H1 (cell line): Measurements from ENCODE around the gene MTX2. TPM values are rescaled to one million over a fixed set of nuclear protein-coding genes. Genes with fewer than 3 reads are reported as not detected.

Experiments
- CTCF ChIA-PET: fragments of 300-600 bp; sonication (Branson Sonifier 250); formaldehyde crosslinking; loops from one replicate; lab custom pipeline; 2021; ENCODE audit not compliant: partially characterized antibody; lab: Charles Lee
- POLR2A ChIA-PET: fragments of 300-600 bp; sonication (Branson Sonifier 250); formaldehyde crosslinking; loops from one replicate; lab custom pipeline; 2021; ENCODE audit warnings: inconsistent platforms; ENCODE audit not compliant: partially characterized antibody; lab: Charles Lee
- DNase-seq, 2 experiments: peaks; one replicate each; pipeline versions ENCODE4 v3.0.0 to v3.0.0-alpha.2; 2010 to 2022; ENCODE audit warnings: low spot score in 2 of 2, low read depth in 1 of 2, mixed read lengths in 1 of 2
- FAIRE-seq: peaks from 2 replicates; lab custom pipeline; 2011; peaks lifted over from hg19 to GRCh38; lab: Jason Lieb, UNC
- H2AFZ ChIP-seq: 2 replicates; pipeline ENCODE4 v1.8.1; 2012; ENCODE audit warnings: low read length, inconsistent platforms
- H2AK5ac ChIP-seq: 2 replicates; pipeline ENCODE4 v1.6.1; 2013; ENCODE audit warnings: low read depth, low read length
- H2BK120ac ChIP-seq: replicated peaks from 2 replicates; pipeline ENCODE3; 2013; ENCODE audit warnings: low read depth, low read length, inconsistent platforms
- H2BK12ac ChIP-seq: 2 replicates; pipeline ENCODE4 v1.6.1; 2013; ENCODE audit warnings: low read depth, low read length
- H2BK15ac ChIP-seq: 2 replicates; pipeline ENCODE4 v1.6.1; 2013; ENCODE audit warnings: low read length
- H2BK20ac ChIP-seq: 2 replicates; pipeline ENCODE4 v1.6.1; 2013; ENCODE audit warnings: low read length
- H2BK5ac ChIP-seq: 2 replicates; pipeline ENCODE4 v1.6.1; 2013; ENCODE audit warnings: low read depth, low read length
- H3K14ac ChIP-seq: 2 replicates; pipeline ENCODE4 v1.6.1; 2013; ENCODE audit warnings: inconsistent platforms; ENCODE audit not compliant: insufficient read length
- H3K18ac ChIP-seq: 2 replicates; pipeline ENCODE4 v1.6.1; 2013; ENCODE audit warnings: low read length; ENCODE audit errors: extremely low read depth
- H3K23ac ChIP-seq: 2 replicates; pipeline ENCODE4 v1.6.1; 2013; ENCODE audit warnings: inconsistent platforms; ENCODE audit not compliant: insufficient read length
- H3K23me2 ChIP-seq: 2 replicates; pipeline ENCODE4 v1.6.1; 2013; ENCODE audit warnings: low read depth, low read length
- H3K27ac ChIP-seq: 2 replicates; pipeline ENCODE4 v1.6.1; 2011; ENCODE audit warnings: low read depth, low read length, inconsistent platforms
- H3K27me3 ChIP-seq, 4 experiments: replicated peaks in 1 of 4; 1 replicate in 1 of 4; 2 replicates in 3 of 4; pipeline versions ENCODE4 v1.6.1 to v1.8.1; 2011 to 2013; ENCODE audit warnings: low read length in 3 of 4, mild to moderate bottlenecking in 3 of 4, inconsistent platforms in 2 of 4, mixed read lengths in 2 of 4, moderate library complexity in 1 of 4; ENCODE audit not compliant: control insufficient read depth in 3 of 4, insufficient read depth in 3 of 4; ENCODE audit errors: extremely low read depth in 1 of 4
- H3K36me3 ChIP-seq, 4 experiments: 2 replicates each; pipeline versions ENCODE4 v1.6.1 to v1.8.1; 2011 to 2013; ENCODE audit warnings: mild to moderate bottlenecking in 4 of 4, low read length in 3 of 4, moderate library complexity in 2 of 4, control low read depth in 1 of 4, inconsistent platforms in 1 of 4; ENCODE audit not compliant: insufficient read depth in 4 of 4, control insufficient read depth in 2 of 4
- H3K4ac ChIP-seq: replicated peaks from 2 replicates; pipeline ENCODE3; 2013; ENCODE audit warnings: low read length, low read depth, mixed read lengths, inconsistent platforms; ENCODE audit not compliant: insufficient read length
- H3K4me1 ChIP-seq, 4 experiments: replicated peaks in 1 of 4; 1 replicate in 1 of 4; 2 replicates in 3 of 4; pipeline versions ENCODE4 v1.6.1 to v1.8.1; 2011 to 2013; ENCODE audit warnings: low read length in 3 of 4, inconsistent platforms in 2 of 4, mixed read lengths in 1 of 4; ENCODE audit not compliant: insufficient read depth in 4 of 4, control insufficient read depth in 3 of 4
- H3K4me2 ChIP-seq, 2 experiments: 2 replicates each; pipeline versions ENCODE4 v1.6.1 to v1.8.1; 2011 to 2013; ENCODE audit warnings: low read depth in 2 of 2, low read length in 2 of 2, control low read depth in 1 of 2, inconsistent platforms in 1 of 2, mild to moderate bottlenecking in 1 of 2; ENCODE audit not compliant: insufficient read depth in 1 of 2
- H3K4me3 ChIP-seq, 4 experiments: fragments of 200-600, 300-600 bp in 1 of 4; sonication (generic), shearing (Covaris generic), sonication (Bioruptor Twin) in 1 of 4; 2 replicates each; pipeline versions ENCODE4 v1.5.1 to v1.8.1; 2011 to 2016; ENCODE audit warnings: low read length in 4 of 4, low read depth in 3 of 4, control low read depth in 2 of 4, inconsistent platforms in 2 of 4, mild to moderate bottlenecking in 2 of 4, mixed read lengths in 1 of 4, moderate library complexity in 1 of 4; ENCODE audit not compliant: insufficient read depth in 2 of 4; ENCODE audit errors: extremely low read depth in 1 of 4
- H3K56ac ChIP-seq: replicated peaks from 2 replicates; pipeline ENCODE3; 2013; ENCODE audit warnings: low read depth, mild to moderate bottlenecking, mixed read lengths, low read length, inconsistent platforms; ENCODE audit not compliant: insufficient read length
- H3K79me1 ChIP-seq: 2 replicates; pipeline ENCODE4 v1.6.1; 2013; ENCODE audit warnings: low read depth, low read length, control low read depth
- H3K79me2 ChIP-seq, 2 experiments: 2 replicates each; pipeline versions ENCODE4 v1.6.1 to v1.8.1; 2012 to 2013; ENCODE audit warnings: low read length in 2 of 2, mild to moderate bottlenecking in 2 of 2, inconsistent platforms in 1 of 2; ENCODE audit not compliant: insufficient read depth in 2 of 2, control insufficient read depth in 1 of 2
- H3K9ac ChIP-seq, 4 experiments: replicated peaks in 1 of 4; 1 replicate in 1 of 4; 2 replicates in 3 of 4; pipeline versions ENCODE4 v1.6.1 to v1.8.1; 2011 to 2013; ENCODE audit warnings: low read depth in 3 of 4, low read length in 3 of 4, control low read depth in 2 of 4, mild to moderate bottlenecking in 2 of 4, moderate library complexity in 2 of 4, inconsistent platforms in 1 of 4; ENCODE audit errors: extremely low read depth in 1 of 4
- H3K9me3 ChIP-seq, 2 experiments: 2 replicates each; pipeline versions ENCODE4 v1.6.1 to v1.8.1; 2012 to 2013; ENCODE audit warnings: mild to moderate bottlenecking in 2 of 2, moderate library complexity in 2 of 2, control low read depth in 1 of 2, inconsistent platforms in 1 of 2, low read depth in 1 of 2, low read length in 1 of 2, mixed read lengths in 1 of 2; ENCODE audit not compliant: insufficient read depth in 2 of 2
- H4K20me1 ChIP-seq, 2 experiments: replicated peaks in 1 of 2; 2 replicates each; pipeline versions ENCODE3 to v1.8.1; 2011 to 2013; ENCODE audit warnings: inconsistent platforms in 2 of 2, low read length in 2 of 2, mild to moderate bottlenecking in 1 of 2; ENCODE audit not compliant: insufficient read depth in 2 of 2, control insufficient read depth in 1 of 2
- H4K5ac ChIP-seq: 2 replicates; pipeline ENCODE4 v1.6.1; 2013; ENCODE audit warnings: low read length, low read depth, mixed read lengths, inconsistent platforms; ENCODE audit not compliant: insufficient read length
- H4K8ac ChIP-seq: 2 replicates; pipeline ENCODE4 v1.8.0; 2013; ENCODE audit warnings: mild to moderate bottlenecking, moderate library complexity, low read length, inconsistent platforms; ENCODE audit not compliant: insufficient read depth; ENCODE audit errors: extremely low read depth
- H4K91ac ChIP-seq: replicated peaks from 2 replicates; pipeline ENCODE3; 2013; ENCODE audit warnings: low read length, mixed read lengths, inconsistent platforms; ENCODE audit not compliant: insufficient read length
- CHD2 ChIP-seq: IDR thresholded peaks from 2 replicates; pipeline ENCODE4 v1.6.1; 2012; ENCODE audit warnings: low read length, improper control_type of control experiment
- FOSL1 ChIP-seq: IDR thresholded peaks from 2 replicates; pipeline ENCODE4 v1.6.1; 2011; ENCODE audit warnings: mild to moderate bottlenecking, low read depth, low read length, moderate library complexity; ENCODE audit not compliant: insufficient read depth
- GTF2F1 ChIP-seq: IDR thresholded peaks from 2 replicates; pipeline ENCODE4 v1.6.1; 2012; ENCODE audit warnings: low read depth, low read length, improper control_type of control experiment, borderline replicate concordance
- HDAC2 ChIP-seq, 2 experiments: fragments of 300-600 bp in 1 of 2; sonication (generic) in 1 of 2; IDR thresholded peaks; 2 replicates each; pipeline ENCODE4 v1.6.1; 2011 to 2012; ENCODE audit warnings: low read depth in 2 of 2, low read length in 2 of 2, mild to moderate bottlenecking in 2 of 2, moderate library complexity in 2 of 2, borderline replicate concordance in 1 of 2, inconsistent platforms in 1 of 2
- NRF1 ChIP-seq: IDR thresholded peaks from 2 replicates; pipeline ENCODE4 v1.6.1; 2011; ENCODE audit warnings: mild to moderate bottlenecking, low read depth, low read length, improper control_type of control experiment
- RBBP5 ChIP-seq: IDR thresholded peaks from 2 replicates; pipeline ENCODE4 v1.7.1; 2012; ENCODE audit warnings: low read depth, mild to moderate bottlenecking, inconsistent platforms, low read length, moderate library complexity, borderline replicate concordance
- RXRA ChIP-seq: IDR thresholded peaks from 2 replicates; pipeline ENCODE4 v1.6.1; 2011; ENCODE audit warnings: low read depth, mild to moderate bottlenecking, low read length, moderate library complexity; ENCODE audit not compliant: insufficient read depth
- SIX5 ChIP-seq: IDR thresholded peaks from 2 replicates; pipeline ENCODE4 v1.6.1; 2011; ENCODE audit warnings: mild to moderate bottlenecking, low read depth, low read length
- SP1 ChIP-seq: IDR thresholded peaks from 2 replicates; pipeline ENCODE4 v1.6.1; 2011; ENCODE audit warnings: low read depth, low read length
- SUZ12 ChIP-seq: fragments of 200-600 bp; sonication (generic); IDR thresholded peaks from 2 replicates; pipeline ENCODE4 v1.6.1; 2012; ENCODE audit warnings: mild to moderate bottlenecking, inconsistent platforms, low read length, moderate library complexity, mixed read lengths
- TAF7 ChIP-seq: optimal IDR thresholded peaks from 2 replicates; pipeline ENCODE3; 2011; ENCODE audit warnings: low read depth, mild to moderate bottlenecking, inconsistent platforms, low read length, moderate library complexity, borderline replicate concordance
- whole genome bisulfite sequencing, 2 experiments: shearing (Covaris generic) in 1 of 2; methylation state at CpG; one replicate each; pipeline versions ENCODE4 v1.1.6 to v1.1.7; 2013 to 2015; ENCODE audit warnings: low lambda C conversion rate in 2 of 2, mixed read lengths in 2 of 2, inconsistent platforms in 1 of 2, low coverage in 1 of 2, missing lambda C conversion rate in 1 of 2; ENCODE audit not compliant: insufficient replicate concordance in 2 of 2, insufficient coverage in 1 of 2, insufficient read length in 1 of 2; ENCODE audit errors: extremely low coverage in 1 of 2, missing lambda C conversion rate in 1 of 2; 5-methylcytosine and 5-hydroxymethylcytosine counted together
- polyA plus RNA-seq, 7 experiments: library from polyadenylated mRNA; depleted of rRNA in 3 of 7; stranded (reverse) in 5 of 7; unstranded in 2 of 7; fragments of >200 nt in 5 of 7; fragments of 200-250 nt in 2 of 7; gene quantifications; 1 replicate in 5 of 7; 2 replicates in 1 of 7; 4 replicates in 1 of 7; pipeline versions ENCODE4 v1.2.1 to v1.2.3, GENCODE V29; 2011 to 2013; ENCODE audit warnings: missing spikeins in 2 of 7, mixed read lengths in 2 of 7
- total RNA-seq: library from RNA; stranded (reverse); fragmentation: NEBNext Ultra II Directional; extraction: Animal tissue kit (Norgen Biotek cat#: 25700); gene quantifications from 2 replicates; pipeline ENCODE4 v1.2.1, GENCODE V29; 2021
- TF ChIP-seq, protein P1 (sequence below), 3 experiments: IDR thresholded peaks; 1 replicate in 2 of 3; 2 replicates in 1 of 3; pipeline versions ENCODE4 v1.5.1 to v1.6.1; 2011; ENCODE audit warnings: low read length in 3 of 3, mild to moderate bottlenecking in 3 of 3, inconsistent platforms in 2 of 3, low read depth in 1 of 3, moderate library complexity in 1 of 3; ENCODE audit not compliant: insufficient read depth in 1 of 3; ENCODE audit errors: control extremely low read depth in 1 of 3

Gene MTX2
- total and polyA plus RNA-seq, 2 of the 8 experiments (the other 6 are each of a cell fraction or from before 2014, with no cell fraction given): 33.5 to 38.3 TPM

DNA sequence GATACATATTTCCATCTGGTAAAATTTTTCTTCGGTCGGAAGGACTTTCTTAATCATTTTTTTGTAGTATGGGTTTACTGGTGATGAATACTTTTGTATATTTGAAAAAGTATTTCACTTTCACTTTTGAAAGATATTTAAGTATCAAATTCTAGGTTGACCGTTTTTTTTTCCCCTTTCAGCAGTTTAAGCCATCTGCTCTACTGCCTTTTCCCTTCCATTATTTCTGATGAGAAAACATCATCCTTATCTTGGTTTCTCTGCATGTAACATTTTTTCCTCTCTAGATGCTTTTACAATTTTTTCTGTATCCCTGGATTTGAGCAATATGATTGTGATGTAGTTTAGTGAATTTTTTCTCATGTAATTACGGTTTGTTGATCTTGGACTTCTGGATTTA, 87.0 kb downstream of the MTX2 start:
- Histone ChIP-seq H4K8ac (no peak overlapping the region), H4K91ac (no peak overlapping the region), H3K4me1 (no peaks in the 10 kb centered on the region), H2BK5ac (no peak overlapping the region), H2BK20ac (no peak overlapping the region), H3K36me3 (no peaks in the 10 kb centered on the region), H2AK5ac (no peak overlapping the region), H3K56ac (no peak overlapping the region), H3K4me2 (no peak overlapping the region), H3K18ac (no peak overlapping the region), H3K79me1 (no peaks in the 10 kb centered on the region), H2BK120ac (no peak overlapping the region), H3K14ac (no peak overlapping the region), H3K4me3 (no peak overlapping the region), H3K9ac (no peak overlapping the region), H4K20me1 (no peaks in the 10 kb centered on the region), H3K27ac (no peak overlapping the region), H2BK12ac (no peak overlapping the region), H3K27me3 (no peaks in the 10 kb centered on the region), H3K9me3 (no peaks in the 10 kb centered on the region), H2BK15ac (no peak overlapping the region), H3K4ac (no peak overlapping the region), H3K23ac (no peak overlapping the region), H2AFZ (no peak overlapping the region), H3K79me2 (no peaks in the 10 kb centered on the region), H4K5ac (no peak overlapping the region), H3K23me2 (no peaks in the 10 kb centered on the region)
- DNase-seq: no peak
- FAIRE-seq: no peak
- POLR2A ChIA-PET: no interaction called here
- CTCF ChIA-PET: no interaction called here
- 92% methylated on average over 4 of the region's 4 CpGs; no CpG with 5 or more reads in 1 of the 2 experiments for WGBS, 2 experiments
- TF ChIP-seq SUZ12 (no peak), CHD2 (no peak), GTF2F1 (no peak), NRF1 (no peak), SP1 (no peak), SIX5 (no peak), FOSL1 (no peak), TAF7 (no peak), RXRA (no peak), RBBP5 (no peak), HDAC2 (IDR thresholded peaks at IDR 0.05; ENCODE audit: borderline replicate concordance in 1 of 2, low read depth in 2 of 2, low read length in 2 of 2) (no peak)
- TF ChIP-seq, protein P1, sequence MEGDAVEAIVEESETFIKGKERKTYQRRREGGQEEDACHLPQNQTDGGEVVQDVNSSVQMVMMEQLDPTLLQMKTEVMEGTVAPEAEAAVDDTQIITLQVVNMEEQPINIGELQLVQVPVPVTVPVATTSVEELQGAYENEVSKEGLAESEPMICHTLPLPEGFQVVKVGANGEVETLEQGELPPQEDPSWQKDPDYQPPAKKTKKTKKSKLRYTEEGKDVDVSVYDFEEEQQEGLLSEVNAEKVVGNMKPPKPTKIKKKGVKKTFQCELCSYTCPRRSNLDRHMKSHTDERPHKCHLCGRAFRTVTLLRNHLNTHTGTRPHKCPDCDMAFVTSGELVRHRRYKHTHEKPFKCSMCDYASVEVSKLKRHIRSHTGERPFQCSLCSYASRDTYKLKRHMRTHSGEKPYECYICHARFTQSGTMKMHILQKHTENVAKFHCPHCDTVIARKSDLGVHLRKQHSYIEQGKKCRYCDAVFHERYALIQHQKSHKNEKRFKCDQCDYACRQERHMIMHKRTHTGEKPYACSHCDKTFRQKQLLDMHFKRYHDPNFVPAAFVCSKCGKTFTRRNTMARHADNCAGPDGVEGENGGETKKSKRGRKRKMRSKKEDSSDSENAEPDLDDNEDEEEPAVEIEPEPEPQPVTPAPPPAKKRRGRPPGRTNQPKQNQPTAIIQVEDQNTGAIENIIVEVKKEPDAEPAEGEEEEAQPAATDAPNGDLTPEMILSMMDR (IDR thresholded peaks at IDR 0.05; ENCODE audit: control extremely low read depth in 1 of 3, insufficient read depth in 1 of 3, low read depth in 1 of 3, low read length in 3 of 3): no peak
